Endothelial cell of umbilical vein (primary cell): Measurements from ENCODE around the gene MRPS21.

Experiments used
- EZH2 ChIP-seq: IDR thresholded peaks from 2 replicates; pipeline ENCODE4 v1.6.1; 2012; ENCODE audit warnings: borderline replicate concordance, low read depth, mild to moderate bottlenecking, moderate library complexity, low read length, inconsistent platforms; ENCODE audit not compliant: severe bottlenecking
- MYC ChIP-seq: IDR thresholded peaks from one replicate; pipeline ENCODE4 v1.6.1; 2011; ENCODE audit warnings: mild to moderate bottlenecking, low read depth, low read length
- POLR2A ChIP-seq: IDR thresholded peaks from 2 replicates; pipeline ENCODE4 v1.6.1; 2012; ENCODE audit warnings: low read depth, mild to moderate bottlenecking, control low read depth, low read length
- POLR2AphosphoS5 ChIP-seq: IDR thresholded peaks from 2 replicates; pipeline ENCODE4 v1.6.1; 2012; ENCODE audit warnings: low read depth, mild to moderate bottlenecking, control low read depth, low read length, moderate library complexity; ENCODE audit not compliant: insufficient read depth
- TF ChIP-seq, protein P1 (sequence below), 2 donors: IDR thresholded peaks; 1 replicate in 1 of 2; 2 replicates in 1 of 2; pipeline ENCODE4 v1.5.1; 2011; ENCODE audit warnings: low read length in 2 of 2, mild to moderate bottlenecking in 2 of 2, moderate library complexity in 2 of 2, control low read depth in 1 of 2, inconsistent platforms in 1 of 2, low read depth in 1 of 2; ENCODE audit not compliant: insufficient read depth in 1 of 2; ENCODE audit errors: extremely low read depth in 1 of 2
- TF ChIP-seq, protein P2 (sequence below): IDR thresholded peaks from 2 replicates; pipeline ENCODE4 v1.6.1; 2011; ENCODE audit not compliant: insufficient read depth, insufficient read length

DNA sequence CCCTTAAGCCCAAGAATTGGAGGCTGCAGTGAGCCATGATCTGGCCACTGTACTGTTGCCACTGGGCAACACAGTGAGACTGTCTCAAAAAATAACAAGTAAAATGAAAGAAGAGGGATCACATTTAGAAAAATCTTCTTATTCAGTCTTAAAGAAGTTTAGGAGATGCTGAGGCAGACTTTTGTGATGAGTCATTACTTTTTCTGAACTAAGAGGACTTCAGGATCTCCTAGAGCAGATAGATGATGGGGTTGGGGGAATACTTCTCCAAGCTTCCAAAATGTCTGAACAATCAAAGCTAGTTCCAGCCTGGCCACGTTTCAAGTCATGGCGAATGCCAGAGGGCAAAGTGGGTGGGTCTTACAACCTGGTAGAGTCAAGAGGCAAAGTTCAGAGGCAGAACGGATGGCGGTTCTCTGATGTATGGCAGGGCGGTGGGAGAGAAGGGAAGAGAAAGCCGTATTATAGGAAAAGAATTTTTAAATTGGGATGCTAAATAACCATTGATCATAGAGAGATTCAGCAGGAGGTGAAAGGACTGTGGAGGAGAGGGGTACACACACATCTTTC lies 13.4 kb upstream of the MRPS21 start:
- TF ChIP-seq POLR2AphosphoS5 (no peak), MYC (no peak), EZH2 (no peak), POLR2A (no peak)
- TF ChIP-seq, protein P1, sequence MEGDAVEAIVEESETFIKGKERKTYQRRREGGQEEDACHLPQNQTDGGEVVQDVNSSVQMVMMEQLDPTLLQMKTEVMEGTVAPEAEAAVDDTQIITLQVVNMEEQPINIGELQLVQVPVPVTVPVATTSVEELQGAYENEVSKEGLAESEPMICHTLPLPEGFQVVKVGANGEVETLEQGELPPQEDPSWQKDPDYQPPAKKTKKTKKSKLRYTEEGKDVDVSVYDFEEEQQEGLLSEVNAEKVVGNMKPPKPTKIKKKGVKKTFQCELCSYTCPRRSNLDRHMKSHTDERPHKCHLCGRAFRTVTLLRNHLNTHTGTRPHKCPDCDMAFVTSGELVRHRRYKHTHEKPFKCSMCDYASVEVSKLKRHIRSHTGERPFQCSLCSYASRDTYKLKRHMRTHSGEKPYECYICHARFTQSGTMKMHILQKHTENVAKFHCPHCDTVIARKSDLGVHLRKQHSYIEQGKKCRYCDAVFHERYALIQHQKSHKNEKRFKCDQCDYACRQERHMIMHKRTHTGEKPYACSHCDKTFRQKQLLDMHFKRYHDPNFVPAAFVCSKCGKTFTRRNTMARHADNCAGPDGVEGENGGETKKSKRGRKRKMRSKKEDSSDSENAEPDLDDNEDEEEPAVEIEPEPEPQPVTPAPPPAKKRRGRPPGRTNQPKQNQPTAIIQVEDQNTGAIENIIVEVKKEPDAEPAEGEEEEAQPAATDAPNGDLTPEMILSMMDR (IDR thresholded peaks at IDR 0.05; ENCODE audit: extremely low read depth in 1 of 2, insufficient read depth in 1 of 2, low read depth in 1 of 2, low read length in 2 of 2): no peak
- TF ChIP-seq, protein P2, sequence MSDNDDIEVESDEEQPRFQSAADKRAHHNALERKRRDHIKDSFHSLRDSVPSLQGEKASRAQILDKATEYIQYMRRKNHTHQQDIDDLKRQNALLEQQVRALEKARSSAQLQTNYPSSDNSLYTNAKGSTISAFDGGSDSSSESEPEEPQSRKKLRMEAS: no peak
